ENCODE results near the gene RNF168. TPM values are rescaled to one million over a fixed set of nuclear protein-coding genes. Genes with fewer than 3 reads are reported as not detected.
A peak's percentile ranks its signal among the peaks of the same experiment; 100 is the strongest.

The RNF168 gene
- total RNA-seq, 1 donor from 2014 or later, result 18.3 TPM

GRCh38 chr3:196518966-196519717, 15.6 kb upstream of the RNF168 start:
- no peaks in the 10 kb centered on the region for H4K20me1 ChIP-seq (ENCODE audit: insufficient read depth, low read length)
- no peak overlapping the region for H2AFZ ChIP-seq (ENCODE audit: low read depth, low read length)
- peaks cover 3% of the 10 kb centered on the region for H3K36me3 Mint-ChIP-seq (ENCODE audit: low read depth, unreplicated experiment)
- H3K9ac ChIP-seq (ENCODE audit: low read length), result no peak overlapping the region
- no peak overlapping the region for H3K27ac Mint-ChIP-seq (ENCODE audit: unreplicated experiment)
- peaks cover 3% of the 10 kb centered on the region for H3K4me1 ChIP-seq (ENCODE audit: insufficient read depth, low read length)
- TF ChIP-seq CTCF (IDR thresholded peaks at IDR 0.05; ENCODE audit: insufficient read depth, low read depth, low read length) (peak; percentile 48), EZH2 (IDR thresholded peaks at IDR 0.05; ENCODE audit: insufficient read depth, low read length) (no peak)
- H3K27me3 ChIP-seq (ENCODE audit: insufficient read depth, low read length), result no peaks in the 10 kb centered on the region
- no peak overlapping the region for H3K4me2 ChIP-seq (ENCODE audit: low read length)
- H3K27me3 Mint-ChIP-seq (ENCODE audit: low read depth, unreplicated experiment), result no peaks in the 10 kb centered on the region
- peak; percentile 25 for DNase-seq (ENCODE audit: low read depth)
- H3K9me3 ChIP-seq (ENCODE audit: insufficient read depth, low read depth, low read length), result peaks cover 27% of the 10 kb centered on the region
- H3K79me2 ChIP-seq (ENCODE audit: insufficient read depth, low read length), result no peaks in the 10 kb centered on the region
- no peaks in the 10 kb centered on the region for H3K36me3 ChIP-seq (ENCODE audit: insufficient read depth, low read length)
- H3K4me1 Mint-ChIP-seq (ENCODE audit: low read depth, unreplicated experiment), result peaks cover under 1% of the 10 kb centered on the region
- FAIRE-seq, result no peak
- no peak overlapping the region for H3K4me3 Mint-ChIP-seq (ENCODE audit: unreplicated experiment)
- H3K9me3 Mint-ChIP-seq (ENCODE audit: unreplicated experiment), result peaks cover 25% of the 10 kb centered on the region
- no peak overlapping the region for H3K4me3 ChIP-seq (ENCODE audit: insufficient read depth, low read depth, low read length)
- no peak overlapping the region for H3K27ac ChIP-seq (ENCODE audit: low read depth, low read length)

- H3K9ac ChIP-seq (ENCODE audit: low read length), result no peak overlapping the region
Measured at GRCh38 chr3:196517919-196518318, 14.4 kb upstream of the RNF168 start.

More at GRCh38 chr3:196517919-196518318, 14.4 kb upstream of the RNF168 start:
- no peak for TF ChIP-seq EZH2 (IDR thresholded peaks at IDR 0.05; ENCODE audit: insufficient read depth, low read length)
- TF ChIP-seq CTCF (IDR thresholded peaks at IDR 0.05; ENCODE audit: insufficient read depth, low read depth, low read length), result no peak
- Histone ChIP-seq H3K4me1 (ENCODE audit: insufficient read depth, low read length) (peaks cover 9% of the 10 kb centered on the region), H2AFZ (ENCODE audit: low read depth, low read length) (no peak overlapping the region), H3K4me2 (ENCODE audit: low read length) (no peak overlapping the region), H3K4me3 (ENCODE audit: insufficient read depth, low read depth, low read length) (no peak overlapping the region), H3K36me3 (ENCODE audit: insufficient read depth, low read length) (no peaks in the 10 kb centered on the region), H4K20me1 (ENCODE audit: insufficient read depth, low read length) (no peaks in the 10 kb centered on the region), H3K9me3 (ENCODE audit: insufficient read depth, low read depth, low read length) (peaks cover 27% of the 10 kb centered on the region), H3K27ac (ENCODE audit: low read depth, low read length) (no peak overlapping the region), H3K27me3 (ENCODE audit: insufficient read depth, low read length) (no peaks in the 10 kb centered on the region), H3K79me2 (ENCODE audit: insufficient read depth, low read length) (no peaks in the 10 kb centered on the region)
- Mint-ChIP-seq H3K27ac (ENCODE audit: unreplicated experiment) (no peak overlapping the region), H3K4me3 (ENCODE audit: unreplicated experiment) (no peak overlapping the region), H3K27me3 (ENCODE audit: low read depth, unreplicated experiment) (no peaks in the 10 kb centered on the region), H3K36me3 (ENCODE audit: low read depth, unreplicated experiment) (peaks cover 3% of the 10 kb centered on the region), H3K4me1 (ENCODE audit: low read depth, unreplicated experiment) (peaks cover 5% of the 10 kb centered on the region), H3K9me3 (ENCODE audit: unreplicated experiment) (peaks cover 25% of the 10 kb centered on the region)
- FAIRE-seq, result no peak
- DNase-seq (ENCODE audit: low read depth), result no peak
